Stimulated activated memory B cell treated with anti-CD40 and anti-IgM and Interleukin-4, amounts not matched to agents 10 μg/mL and 1 μg/mL and 100 μg/mL, for 72 hours (primary cell): ENCODE data around the gene CYP4Z1.
"Not testable (repeated sequence)": the region's sequence is repeated elsewhere in the genome, so short reads cannot be mapped to it uniquely, and the experiment has no call there.

Experiments
- ATAC-seq: fragments of 150-1000 bp; cut with Tn5 transposase; 2 replicates; pipeline ENCODE4 v1.10.0; 2021
- H3K27ac Mint-ChIP-seq: one replicate; pipeline ENCODE4 v1.8.0; 2022; ENCODE audit warnings: mild to moderate bottlenecking, mixed read lengths
- H3K27me3 Mint-ChIP-seq: one replicate; pipeline ENCODE4 v1.8.0; 2022; ENCODE audit warnings: mixed read lengths
- H3K36me3 Mint-ChIP-seq: one replicate; pipeline ENCODE4 v1.8.0; 2022; ENCODE audit warnings: mixed read lengths
- H3K4me1 Mint-ChIP-seq: one replicate; pipeline ENCODE4 v1.8.0; 2022; ENCODE audit warnings: mixed read lengths
- H3K4me3 Mint-ChIP-seq: one replicate; pipeline ENCODE4 v1.8.0; 2022; ENCODE audit warnings: mild to moderate bottlenecking, moderate library complexity, mixed read lengths
- H3K9me3 Mint-ChIP-seq: one replicate; pipeline ENCODE4 v1.8.0; 2022; ENCODE audit warnings: mixed read lengths

CYP4Z1 gene

GRCh38 chr1:47067097-47067594 is at the start of gene CYP4Z1:
TSS of gene CYP4Z1 (plus strand) at chr1:47067231. CDS start at chr1:47067491, 260 bp downstream.
- no peak within 1 kb of the TSS for H3K27ac Mint-ChIP-seq
- peak; percentile 24 for ATAC-seq
- no peaks in the 10 kb centered on the region for H3K9me3 Mint-ChIP-seq
- H3K36me3 Mint-ChIP-seq, result no peaks in the 10 kb centered on the region
- H3K27me3 Mint-ChIP-seq, result peaks cover 9% of the 10 kb centered on the region
- H3K4me1 Mint-ChIP-seq, result no peaks in the 10 kb centered on the region
- H3K4me3 Mint-ChIP-seq, result no peak within 1 kb of the TSS

- no peak for ATAC-seq
- Mint-ChIP-seq H3K4me3 (no peak overlapping the region), H3K36me3 (no peaks in the 10 kb centered on the region)
These were observed 46.0 kb upstream of the CYP4Z1 start for GRCh38 chr1:47021070-47021469.

GRCh38 chr1:47023268-47024140 is 43.5 kb upstream of the CYP4Z1 start, which contains the start of gene CYP4X1:
TSS of gene CYP4X1 (plus strand) at chr1:47023669. CDS start at chr1:47023818, 149 bp downstream.
- H3K4me1 Mint-ChIP-seq, result no peaks in the 10 kb centered on the region
- no peaks in the 10 kb centered on the region for H3K9me3 Mint-ChIP-seq
- H3K36me3 Mint-ChIP-seq, result no peaks in the 10 kb centered on the region
- ATAC-seq, result no peak
- no peak within 1 kb of the TSS for H3K27ac Mint-ChIP-seq
- H3K27me3 Mint-ChIP-seq, result peaks cover 25% of the 10 kb centered on the region
- no peak within 1 kb of the TSS for H3K4me3 Mint-ChIP-seq

More at GRCh38 chr1:47021070-47021469, 46.0 kb upstream of the CYP4Z1 start:
- Mint-ChIP-seq H3K4me1 (no peaks in the 10 kb centered on the region), H3K9me3 (peaks cover 2% of the 10 kb centered on the region), H3K27me3 (peaks cover 8% of the 10 kb centered on the region), H3K27ac (no peak overlapping the region)

- Mint-ChIP-seq H3K9me3 (no peaks in the 10 kb centered on the region), H3K36me3 (no peaks in the 10 kb centered on the region), H3K27ac (no peak overlapping the region), H3K27me3 (peaks cover 25% of the 10 kb centered on the region), H3K4me1 (no peaks in the 10 kb centered on the region), H3K4me3 (no peak overlapping the region)
- ATAC-seq, result no peak
These were observed 42.8 kb upstream of the CYP4Z1 start for GRCh38 chr1:47024141-47024801.

- peaks cover 34% of the 10 kb centered on the region for H3K27me3 Mint-ChIP-seq
- no peaks in the 10 kb centered on the region for H3K4me1 Mint-ChIP-seq
- no peak overlapping the region for H3K4me3 Mint-ChIP-seq
- no peaks in the 10 kb centered on the region for H3K9me3 Mint-ChIP-seq
- no peak for ATAC-seq
- H3K27ac Mint-ChIP-seq, result no peak overlapping the region
- no peaks in the 10 kb centered on the region for H3K36me3 Mint-ChIP-seq
These were observed 36.7 kb upstream of the CYP4Z1 start for GRCh38 chr1:47030170-47030805.

- ATAC-seq, result no peak
These were observed 36.0 kb upstream of the CYP4Z1 start for GRCh38 chr1:47031059-47031458.

GRCh38 chr1:47031585-47031984 is 35.4 kb upstream of the CYP4Z1 start:
- no peak overlapping the region for H3K27ac Mint-ChIP-seq
- no peak overlapping the region for H3K4me3 Mint-ChIP-seq
- H3K4me1 Mint-ChIP-seq, result no peaks in the 10 kb centered on the region
- H3K9me3 Mint-ChIP-seq, result no peaks in the 10 kb centered on the region
- no peak for ATAC-seq
- peaks cover 24% of the 10 kb centered on the region for H3K27me3 Mint-ChIP-seq
- no peaks in the 10 kb centered on the region for H3K36me3 Mint-ChIP-seq

More at GRCh38 chr1:47031059-47031458, 36.0 kb upstream of the CYP4Z1 start:
- Mint-ChIP-seq H3K27ac (no peak overlapping the region), H3K36me3 (no peaks in the 10 kb centered on the region), H3K27me3 (peaks cover 26% of the 10 kb centered on the region), H3K4me3 (no peak overlapping the region), H3K4me1 (no peaks in the 10 kb centered on the region), H3K9me3 (no peaks in the 10 kb centered on the region)

- no peaks in the 10 kb centered on the region for H3K9me3 Mint-ChIP-seq
- H3K4me3 Mint-ChIP-seq, result no peak overlapping the region
- no peak overlapping the region for H3K27ac Mint-ChIP-seq
- no peak for ATAC-seq
- H3K4me1 Mint-ChIP-seq, result no peaks in the 10 kb centered on the region
- H3K36me3 Mint-ChIP-seq, result no peaks in the 10 kb centered on the region
- peaks cover 7% of the 10 kb centered on the region for H3K27me3 Mint-ChIP-seq
These were observed 30.3 kb upstream of the CYP4Z1 start for GRCh38 chr1:47036764-47037163.

- Mint-ChIP-seq H3K36me3 (peaks cover 5% of the 10 kb centered on the region), H3K9me3 (peaks cover 10% of the 10 kb centered on the region), H3K27me3 (peaks cover 38% of the 10 kb centered on the region), H3K4me3 (no peak overlapping the region), H3K27ac (no peak overlapping the region), H3K4me1 (no peaks in the 10 kb centered on the region)
- ATAC-seq, result no peak
These were observed 7.7 kb upstream of the CYP4Z1 start for GRCh38 chr1:47059376-47059775.

GRCh38 chr1:47069080-47069479 is 2.0 kb downstream of the CYP4Z1 start:
- H3K9me3 Mint-ChIP-seq, H3K4me3 Mint-ChIP-seq, H3K4me1 Mint-ChIP-seq, H3K27me3 Mint-ChIP-seq, H3K27ac Mint-ChIP-seq, H3K36me3 Mint-ChIP-seq, ATAC-seq: not testable (repeated sequence)

- H3K36me3 Mint-ChIP-seq, H3K4me3 Mint-ChIP-seq, ATAC-seq, H3K4me1 Mint-ChIP-seq, H3K27ac Mint-ChIP-seq, H3K9me3 Mint-ChIP-seq, H3K27me3 Mint-ChIP-seq: not testable (repeated sequence)
These were observed 2.5 kb downstream of the CYP4Z1 start for GRCh38 chr1:47069509-47069908.

GRCh38 chr1:47089356-47089755 is 22.3 kb downstream of the CYP4Z1 start:
- H3K36me3 Mint-ChIP-seq, H3K9me3 Mint-ChIP-seq, H3K4me1 Mint-ChIP-seq, H3K27ac Mint-ChIP-seq, ATAC-seq, H3K27me3 Mint-ChIP-seq, H3K4me3 Mint-ChIP-seq: not testable (repeated sequence)

- H3K9me3 Mint-ChIP-seq, ATAC-seq, H3K4me1 Mint-ChIP-seq: not testable (repeated sequence)
These were observed 24.4 kb downstream of the CYP4Z1 start for GRCh38 chr1:47091476-47091875.

GRCh38 chr1:47104816-47105215 is 37.8 kb downstream of the CYP4Z1 start:
- no peaks in the 10 kb centered on the region for H3K36me3 Mint-ChIP-seq
- peaks cover 14% of the 10 kb centered on the region for H3K9me3 Mint-ChIP-seq
- peaks cover 20% of the 10 kb centered on the region for H3K27me3 Mint-ChIP-seq
- no peak overlapping the region for H3K4me3 Mint-ChIP-seq
- no peak for ATAC-seq
- no peaks in the 10 kb centered on the region for H3K4me1 Mint-ChIP-seq
- H3K27ac Mint-ChIP-seq, result no peak overlapping the region

More at GRCh38 chr1:47091476-47091875, 24.4 kb downstream of the CYP4Z1 start:
- H3K27me3 Mint-ChIP-seq, H3K27ac Mint-ChIP-seq, H3K4me3 Mint-ChIP-seq, H3K36me3 Mint-ChIP-seq: not testable (repeated sequence)

GRCh38 chr1:47106792-47107191 is 39.8 kb downstream of the CYP4Z1 start:
- no peak for ATAC-seq
- H3K4me1 Mint-ChIP-seq, result no peaks in the 10 kb centered on the region

More at GRCh38 chr1:47106792-47107191, 39.8 kb downstream of the CYP4Z1 start:
- Mint-ChIP-seq H3K27ac (no peak overlapping the region), H3K9me3 (peaks cover 8% of the 10 kb centered on the region), H3K36me3 (no peaks in the 10 kb centered on the region), H3K4me3 (no peak overlapping the region), H3K27me3 (peaks cover 17% of the 10 kb centered on the region)
